Right renal cortex interstitium (tissue), 3 donors: ENCODE results near the gene OR2H2. TPM values are rescaled to one million over a fixed set of nuclear protein-coding genes. Genes with fewer than 3 reads are reported as not detected.

ENCODE experiments used
- DNase-seq, 3 donors: peaks; one replicate each; pipeline ENCODE4 v3.0.0-alpha.2; 2013; ENCODE audit warnings: low read depth in 3 of 3, low spot score in 2 of 3
- polyA plus RNA-seq, 3 donors: library from polyadenylated mRNA; unstranded; fragments of 120-200 nt; gene quantifications; one replicate each; pipeline ENCODE4 v1.2.1, GENCODE V29; 2013; ENCODE audit not compliant: insufficient read length in 3 of 3

The OR2H2 gene
- polyA plus RNA-seq, 3 donors, result 0.07 to 0.18 TPM; not detected in 1

DNA sequence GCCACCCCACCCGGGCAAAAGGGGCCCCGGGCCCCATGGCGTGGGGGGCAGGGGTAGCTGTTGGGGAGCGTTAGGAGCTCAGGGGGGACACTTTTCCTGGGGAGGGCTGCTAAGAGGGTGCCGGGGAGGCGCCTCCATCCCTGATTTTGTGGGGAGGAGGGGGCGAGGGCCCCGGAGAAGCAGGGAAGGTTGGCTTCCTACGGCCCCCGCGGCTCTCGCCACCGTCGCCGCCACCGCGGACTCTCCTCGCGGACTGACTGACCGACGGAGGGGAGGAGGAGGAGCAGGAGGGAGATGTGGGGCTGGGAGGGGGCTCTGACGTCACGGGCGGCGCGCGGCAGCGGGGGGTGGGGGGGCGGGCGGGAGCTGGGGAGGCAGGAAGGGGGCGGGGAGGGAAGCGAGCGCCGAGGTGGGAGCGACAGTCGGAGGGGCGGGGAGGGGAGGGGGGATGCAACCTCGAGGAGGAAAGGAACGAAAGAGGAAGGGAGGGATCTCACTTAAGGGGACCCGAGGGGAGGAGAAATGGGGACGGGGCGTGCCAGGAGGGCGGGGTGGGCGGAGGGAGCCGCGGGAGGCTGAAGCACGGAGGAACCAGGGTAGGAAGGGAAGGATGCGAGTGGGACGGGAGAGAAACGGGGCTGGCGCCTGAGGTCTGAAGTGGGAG, 43.0 kb downstream of the OR2H2 start:
- DNase-seq, result peak in 2 of 3 donors; percentile 53 to 56

- DNase-seq, result peak in 2 of 3 donors; percentile 66 to 76
These were observed 43.7 kb downstream of the OR2H2 start for GRCh38 chr6:29628419-29629281.

DNA sequence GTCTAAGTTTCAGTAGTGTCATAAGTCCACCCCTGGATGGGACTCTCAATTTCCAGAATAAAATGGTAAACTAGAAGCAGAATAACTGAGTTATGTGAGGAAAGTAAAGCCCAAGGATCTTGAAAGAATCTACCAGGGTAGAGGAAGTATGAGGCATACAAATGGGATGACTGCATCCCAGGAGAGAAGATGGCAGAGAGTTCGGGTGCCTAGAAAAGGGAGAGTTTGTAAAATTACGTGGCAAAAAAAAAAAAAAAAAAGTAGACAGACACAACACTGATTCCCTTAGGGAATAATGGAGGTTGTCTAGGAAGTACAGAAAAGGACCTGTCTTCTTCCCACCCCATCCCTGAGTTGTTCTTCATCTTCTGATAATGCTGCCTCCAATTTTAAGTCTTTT, 44.6 kb downstream of the OR2H2 start:
- no peak for DNase-seq

DNA sequence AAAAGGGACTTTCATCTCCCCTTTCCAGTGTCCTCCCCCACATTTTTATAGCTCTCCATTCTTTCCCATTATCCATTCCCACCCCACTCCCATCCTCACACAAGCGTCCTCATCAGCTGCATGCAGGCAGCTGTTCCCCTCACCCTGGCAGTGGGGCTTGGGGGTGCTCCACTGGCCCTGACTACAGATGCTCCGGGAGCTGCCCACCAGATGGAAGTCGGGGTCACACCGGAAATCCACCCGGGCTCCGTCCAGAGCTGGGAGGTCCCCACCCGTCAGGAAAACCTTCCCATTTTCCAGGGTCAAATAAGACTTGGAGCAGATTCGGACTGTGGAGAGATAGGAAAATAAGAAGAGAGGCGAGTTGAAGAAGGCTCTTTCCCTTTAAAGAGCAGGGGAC, 45.4 kb downstream of the OR2H2 start:
- no peak for DNase-seq

DNA sequence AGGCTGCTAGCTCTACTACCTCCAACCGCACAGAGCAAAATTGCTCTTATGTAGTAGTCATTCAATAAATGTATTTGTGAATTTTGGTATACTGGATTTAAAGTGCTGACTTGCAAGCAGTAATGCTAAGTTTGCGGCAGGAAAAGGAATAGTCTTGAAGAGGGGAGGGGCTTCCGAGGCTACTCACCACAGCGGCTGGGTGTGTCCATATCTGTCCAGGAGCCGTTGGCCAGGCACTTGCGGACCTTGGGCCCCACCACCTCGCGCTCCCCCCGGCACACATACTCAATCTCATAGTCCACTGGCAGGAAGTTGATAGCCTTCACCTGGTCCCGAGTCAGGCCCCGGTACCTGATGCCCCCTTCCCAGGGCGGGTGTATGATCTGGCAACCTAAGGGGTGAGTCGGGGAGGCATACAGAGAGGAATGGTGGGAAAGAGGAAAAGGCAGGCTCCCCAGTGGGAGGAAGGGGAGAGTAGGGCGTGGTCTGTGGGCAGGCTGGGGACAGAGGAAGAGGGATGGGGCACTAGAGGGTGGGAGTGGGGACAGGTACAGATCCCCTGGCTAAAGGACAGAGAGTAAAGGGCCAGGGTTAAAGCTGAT, 46.4 kb downstream of the OR2H2 start:
- no peak for DNase-seq

- DNase-seq, result peak in 1 of 3 donors; percentile 36
These were observed 47.2 kb downstream of the OR2H2 start for GRCh38 chr6:29631860-29632731.

- DNase-seq, result peak; percentile 58 to 84 (median 81)
These were observed 48.0 kb downstream of the OR2H2 start, which contains the start of gene GABBR1 for GRCh38 chr6:29632789-29633533. Gene GABBR1 (minus strand): TSS chr6:29633183. CDS start chr6:29632385, 798 bp downstream.

GRCh38 chr6:29633534-29633905, 48.6 kb downstream of the OR2H2 start:
- peak in 1 of 3 donors; percentile 33 for DNase-seq

- DNase-seq, result no peak
These were observed 52.3 kb downstream of the OR2H2 start for GRCh38 chr6:29637247-29637646.

Other genes starting within 250 kb of the OR2H2 start
- not detected for gene OR5V1, start 216.3 kb upstream of the OR2H2 start, polyA plus RNA-seq
- gene OR12D3, start 209.8 kb upstream of the OR2H2 start, polyA plus RNA-seq, result not detected
- gene OR12D2, start 189.5 kb upstream of the OR2H2 start, polyA plus RNA-seq, result not detected
- not detected for gene OR12D1, start 170.2 kb upstream of the OR2H2 start, polyA plus RNA-seq
- not detected for gene OR10C1, start 145.8 kb upstream of the OR2H2 start, polyA plus RNA-seq
- not detected for gene OR11A1, start 128.1 kb upstream of the OR2H2 start, polyA plus RNA-seq
- gene OR2H1, start 128.0 kb upstream of the OR2H2 start, polyA plus RNA-seq, result not detected
- gene MAS1L, start 97.2 kb upstream of the OR2H2 start, polyA plus RNA-seq, result not detected
- gene UBD, start 25.4 kb upstream of the OR2H2 start, polyA plus RNA-seq, result 1 to 10 TPM in 2 of 3 donors, under 1 TPM in 1; 0.75 to 2.3 (median 1.2) TPM
- gene GABBR1, start 48.1 kb downstream of the OR2H2 start, polyA plus RNA-seq, result 10 to 100 TPM; 35.7 to 49.9 (median 42.7) TPM
- gene MOG, start 72.0 kb downstream of the OR2H2 start, polyA plus RNA-seq, result not detected
- gene ZFP57, start 96.0 kb downstream of the OR2H2 start, polyA plus RNA-seq, result under 1 TPM; 0.11 to 0.25 (median 0.20) TPM
- gene HLA-F, start 138.3 kb downstream of the OR2H2 start, polyA plus RNA-seq, result 1 to 10 TPM; 4.7 to 8.8 (median 5.5) TPM
- 10 to 100 TPM in 1 of 3 donors, 1 to 10 TPM in 1, under 1 TPM in 1; 0.51 to 17.0 (median 6.2) TPM for gene HLA-G, start 242.7 kb downstream of the OR2H2 start, polyA plus RNA-seq